NCI-H510A treated with DMSO at 0.1 percent for 48 hours (cell line): Measurements from ENCODE around the gene HYI.
"Not testable (repeated sequence)": the region's sequence is repeated elsewhere in the genome, so short reads cannot be mapped to it uniquely, and the experiment has no call there.

Source experiments
- DNase-seq: peaks from one replicate; lab custom pipeline; 2025; lab: John Stamatoyannopoulos, UW

The HYI gene

GRCh38 chr1:43427524-43427923 lies 26.2 kb downstream of the HYI start:
- DNase-seq, result peak; percentile 99

GRCh38 chr1:43426221-43426620 lies 27.5 kb downstream of the HYI start:
- no peak for DNase-seq

- DNase-seq, result no peak
Observed at GRCh38 chr1:43425045-43425444, 28.7 kb downstream of the HYI start.

- no peak for DNase-seq
Observed at GRCh38 chr1:43423672-43424550, 29.8 kb downstream of the HYI start.

- DNase-seq, result no peak
Observed at GRCh38 chr1:43422995-43423671, 30.6 kb downstream of the HYI start.

- no peak for DNase-seq
Observed at GRCh38 chr1:43421976-43422750, 31.6 kb downstream of the HYI start.

GRCh38 chr1:43421396-43421795 lies 32.3 kb downstream of the HYI start:
- DNase-seq, result no peak

- DNase-seq, result no peak
Observed at GRCh38 chr1:43420874-43421273, 32.9 kb downstream of the HYI start.

GRCh38 chr1:43419627-43420425 lies 33.9 kb downstream of the HYI start:
- DNase-seq, result no peak

GRCh38 chr1:43418858-43419257 lies 34.9 kb downstream of the HYI start:
- DNase-seq, result no peak

GRCh38 chr1:43415901-43416300 lies 37.8 kb downstream of the HYI start:
- no peak for DNase-seq

- DNase-seq, result peak; percentile 97
Observed at GRCh38 chr1:43414634-43415223, 39.0 kb downstream of the HYI start.

- DNase-seq, result not testable (repeated sequence)
Observed at GRCh38 chr1:43413426-43413825, 40.3 kb downstream of the HYI start.

GRCh38 chr1:43410571-43410970 lies 43.2 kb downstream of the HYI start:
- no peak for DNase-seq

- DNase-seq, result no peak
Observed at GRCh38 chr1:43405876-43406234, 47.9 kb downstream of the HYI start.

- DNase-seq, result no peak
Observed at GRCh38 chr1:43405219-43405875, 48.4 kb downstream of the HYI start.

GRCh38 chr1:43404353-43404752 lies 49.4 kb downstream of the HYI start:
- DNase-seq, result no peak

GRCh38 chr1:43402089-43402865 lies 51.5 kb downstream of the HYI start:
- DNase-seq, result no peak
